PC-9 (cell line): ENCODE data around the gene LECT2. TPM values are rescaled to one million over a fixed set of nuclear protein-coding genes. Genes with fewer than 3 reads are reported as not detected.

Experiments
- BruUV-seq: library from RNA; stranded (reverse); fragments of 400-500 nt; replicated peaks from 2 replicates; lab custom pipeline; 2021; lab: Mats Ljungman, UMichigan
- CTCF ChIA-PET: fragments of 300-600 bp; sonication (Branson Sonifier 250); formaldehyde crosslinking; loops from one replicate; lab custom pipeline; 2022; ENCODE audit warnings: antibody characterized with exemption; lab: Charles Lee
- POLR2A ChIA-PET: fragments of 300-600 bp; sonication (Branson Sonifier 250); formaldehyde crosslinking; loops from one replicate; lab custom pipeline; 2022; ENCODE audit warnings: antibody characterized with exemption; ENCODE audit not compliant: unreplicated experiment; lab: Charles Lee
- DNase-seq, 2 experiments: peaks; one replicate each; pipeline versions ENCODE4 v3.0.0 to v3.0.0-alpha.2; 2015 to 2022; ENCODE audit warnings: mixed read lengths in 1 of 2
- H2AFZ ChIP-seq: fragments of 200-600 bp; sonication (generic); 2 replicates; pipeline ENCODE4 v1.8.1; 2017; ENCODE audit warnings: antibody characterized with exemption
- H3F3A ChIP-seq: fragments of 200-600 bp; sonication (generic); 2 replicates; pipeline ENCODE4 v1.8.1; 2017; ENCODE audit warnings: antibody characterized with exemption, mild to moderate bottlenecking, low read depth; ENCODE audit not compliant: insufficient read depth
- H3K27ac ChIP-seq: fragments of 200-600 bp; sonication (generic); 2 replicates; pipeline ENCODE4 v1.6.1; 2016; ENCODE audit warnings: mixed run types
- H3K27me3 ChIP-seq: fragments of 200-600 bp; sonication (generic); 2 replicates; pipeline ENCODE4 v1.6.1; 2016; ENCODE audit warnings: low read depth, mixed run types; ENCODE audit not compliant: insufficient read depth
- H3K36me3 ChIP-seq: fragments of 200-600 bp; sonication (generic); 2 replicates; pipeline ENCODE4 v1.6.1; 2016; ENCODE audit warnings: low read depth, mixed run types
- H3K4me1 ChIP-seq: fragments of 200-600 bp; sonication (generic); replicated peaks from 2 replicates; pipeline ENCODE4 v1.6.1; 2016; ENCODE audit warnings: mixed run types; ENCODE audit not compliant: insufficient read depth
- H3K4me2 ChIP-seq: fragments of 200-600 bp; sonication (generic); 2 replicates; pipeline ENCODE4 v1.6.1; 2017; ENCODE audit warnings: mixed run types
- H3K4me3 ChIP-seq: fragments of 200-600 bp; sonication (generic); 2 replicates; pipeline ENCODE4 v1.6.1; 2016; ENCODE audit warnings: mixed run types
- H3K79me2 ChIP-seq: fragments of 200-600 bp; sonication (generic); 2 replicates; pipeline ENCODE4 v1.6.1; 2017; ENCODE audit warnings: low read depth, mixed run types
- H3K9me2 ChIP-seq: fragments of 200-600 bp; sonication (generic); 2 replicates; pipeline ENCODE4 v1.8.1; 2017; ENCODE audit warnings: mild to moderate bottlenecking; ENCODE audit not compliant: insufficient read depth
- H3K9me3 ChIP-seq: fragments of 200-600 bp; sonication (generic); 2 replicates; pipeline ENCODE4 v1.8.1; 2016; ENCODE audit warnings: low read depth; ENCODE audit not compliant: insufficient read depth
- H4K20me1 ChIP-seq: fragments of 200-600 bp; sonication (generic); 2 replicates; pipeline ENCODE4 v1.8.1; 2017; ENCODE audit not compliant: insufficient read depth
- CTCF ChIP-seq: fragments of 200-600 bp; sonication (generic); conservative IDR thresholded peaks from 2 replicates; pipeline ENCODE4 v1.6.1; 2017; ENCODE audit warnings: mixed run types, antibody characterized with exemption, mild to moderate bottlenecking, moderate library complexity
- EZH2 ChIP-seq: fragments of 200-600 bp; sonication (generic); IDR thresholded peaks from 2 replicates; pipeline ENCODE4 v1.8.0; 2017; ENCODE audit warnings: antibody characterized with exemption, low read depth
- intact Hi-C: fragments of 100-400 bp; cut with micrococcal nuclease; formaldehyde crosslinking; loops from one replicate; pipeline ENCODE4 v1.10.0; 2022; ENCODE audit not compliant: unreplicated experiment
- total RNA-seq: library from RNA; stranded (reverse); gene quantifications from 2 replicates; pipeline ENCODE4 v1.2.3, GENCODE V29; 2021

Gene LECT2
- total RNA-seq, 1 experiment from 2014 or later: not detected

DNA sequence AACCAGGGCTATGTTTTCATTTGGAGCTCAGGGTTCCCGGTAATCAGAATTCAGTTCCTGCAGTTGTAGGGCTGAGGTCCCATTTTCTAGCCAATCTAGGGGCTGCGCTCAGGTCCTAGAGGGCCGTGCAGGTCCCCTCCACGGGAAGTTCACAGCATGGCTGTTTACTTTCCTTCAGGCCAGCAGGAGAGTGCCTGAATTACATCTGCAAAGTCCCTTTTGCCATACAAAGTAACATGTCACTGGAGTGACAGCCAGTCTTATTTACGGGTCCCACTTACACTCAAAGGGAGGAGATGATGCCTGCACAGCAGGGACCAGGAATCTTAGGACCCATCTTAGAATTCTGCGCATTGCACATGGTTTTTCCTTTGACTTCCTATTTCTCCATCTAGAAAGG is 44.1 kb upstream of the LECT2 start:
- no TSS peak for BruUV-seq
- H3K4me1 ChIP-seq: peaks cover 6% of the 10 kb centered on the region; the same call in 1 of the 2 replicates
- no peaks in the 10 kb centered on the region; the same call in 1 of the 2 replicates for H3K9me3 ChIP-seq
- intact Hi-C loops: no loop called here
- H3K27me3 ChIP-seq: no peaks in the 10 kb centered on the region
- no peak for DNase-seq
- no peaks in the 10 kb centered on the region for H3K79me2 ChIP-seq
- no peak overlapping the region for H3K27ac ChIP-seq
- H2AFZ ChIP-seq: no peak overlapping the region
- no peaks in the 10 kb centered on the region for H4K20me1 ChIP-seq
- H3K4me3 ChIP-seq: no peak overlapping the region
- ChIA-PET POLR2A (no interaction called here), CTCF (no interaction called here)
- no peak for TF ChIP-seq CTCF
- no peak for TF ChIP-seq EZH2
- H3K9me2 ChIP-seq: no peaks in the 10 kb centered on the region
- H3F3A ChIP-seq: no peaks in the 10 kb centered on the region
- no peak overlapping the region for H3K4me2 ChIP-seq
- no peaks in the 10 kb centered on the region for H3K36me3 ChIP-seq

GRCh38 chr5:135997673-135998335 is 43.0 kb upstream of the LECT2 start:
- ChIA-PET POLR2A (no interaction called here), CTCF (no interaction called here)
- Histone ChIP-seq H3K9me2 (no peaks in the 10 kb centered on the region), H3K9me3 (no peaks in the 10 kb centered on the region; the same call in 1 of the 2 replicates), H3K79me2 (no peaks in the 10 kb centered on the region), H3K4me2 (no peak overlapping the region), H3K27ac (no peak overlapping the region), H2AFZ (no peak overlapping the region), H3K4me1 (peaks cover 6% of the 10 kb centered on the region; the same call in 1 of the 2 replicates), H3K27me3 (no peaks in the 10 kb centered on the region), H4K20me1 (no peaks in the 10 kb centered on the region), H3K4me3 (no peak overlapping the region), H3F3A (no peaks in the 10 kb centered on the region), H3K36me3 (no peaks in the 10 kb centered on the region)
- intact Hi-C loops: no loop called here
- no peak for DNase-seq
- no peak for TF ChIP-seq EZH2
- no peak for TF ChIP-seq CTCF
- no TSS peak for BruUV-seq

GRCh38 chr5:135996611-135997010 is 41.8 kb upstream of the LECT2 start:
- POLR2A ChIA-PET: no interaction called here
- Histone ChIP-seq H3K27me3 (no peaks in the 10 kb centered on the region), H3K36me3 (no peaks in the 10 kb centered on the region), H3K9me3 (no peaks in the 10 kb centered on the region; the same call in 1 of the 2 replicates), H3K4me1 (peaks cover 6% of the 10 kb centered on the region; the same call in 1 of the 2 replicates), H3K4me3 (no peak overlapping the region), H4K20me1 (no peaks in the 10 kb centered on the region), H3F3A (no peaks in the 10 kb centered on the region), H3K79me2 (no peaks in the 10 kb centered on the region), H3K9me2 (no peaks in the 10 kb centered on the region), H3K4me2 (no peak overlapping the region), H2AFZ (no peak overlapping the region), H3K27ac (no peak overlapping the region)
- BruUV-seq: no TSS peak
- TF ChIP-seq CTCF: no peak
- no peak for TF ChIP-seq EZH2
- intact Hi-C loops: no loop called here
- DNase-seq: no peak
- CTCF ChIA-PET: no interaction called here
